Measurements from ENCODE around the gene ARHGAP23.

Gene ARHGAP23

DNA sequence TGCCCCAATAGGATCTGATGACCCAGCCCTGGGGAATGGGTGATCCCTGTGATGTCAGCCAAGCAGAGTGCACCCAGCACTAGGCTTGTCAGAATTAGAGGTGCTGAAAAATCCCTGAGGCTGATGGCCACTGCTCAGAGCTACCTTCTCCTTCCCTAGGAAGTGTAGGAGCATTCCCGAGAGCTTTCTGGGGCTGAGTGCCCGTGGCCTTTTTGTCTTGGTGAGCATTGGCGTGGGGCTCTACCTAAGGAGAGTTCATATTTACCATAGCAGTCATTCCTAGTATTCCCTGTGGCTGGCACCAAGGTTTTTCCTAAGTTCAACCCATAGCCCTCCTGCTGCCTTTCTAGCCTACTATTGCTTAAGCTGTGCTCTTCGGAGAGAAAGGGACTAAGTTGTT is 22.6 kb upstream of the ARHGAP23 start:
- H3K27me3 ChIP-seq (ENCODE audit: control insufficient read depth in 1 of 2, insufficient read depth in 2 of 2, low read length in 2 of 2), result no peaks in the 10 kb centered on the region
- H3K9ac ChIP-seq (ENCODE audit: low read depth in 1 of 2, low read length in 2 of 2), result no peak overlapping the region
- peaks cover 0 to 15% of the 10 kb centered on the region in 2 donors for H3K36me3 ChIP-seq (ENCODE audit: control insufficient read depth in 1 of 2, insufficient read depth in 2 of 2, low read length in 2 of 2)
- no peak overlapping the region for H3K27ac ChIP-seq (ENCODE audit: low read depth, low read length)
- no peaks in the 10 kb centered on the region for H3K9me3 ChIP-seq (ENCODE audit: control insufficient read depth in 1 of 2, low read length in 2 of 2)
- H3K4me3 ChIP-seq (ENCODE audit: low read depth in 1 of 2, low read length in 2 of 2), result no peak overlapping the region
- no peaks in the 10 kb centered on the region for H3K4me1 ChIP-seq (ENCODE audit: control insufficient read depth in 1 of 2, insufficient read depth in 2 of 2, low read length in 2 of 2)

DNA sequence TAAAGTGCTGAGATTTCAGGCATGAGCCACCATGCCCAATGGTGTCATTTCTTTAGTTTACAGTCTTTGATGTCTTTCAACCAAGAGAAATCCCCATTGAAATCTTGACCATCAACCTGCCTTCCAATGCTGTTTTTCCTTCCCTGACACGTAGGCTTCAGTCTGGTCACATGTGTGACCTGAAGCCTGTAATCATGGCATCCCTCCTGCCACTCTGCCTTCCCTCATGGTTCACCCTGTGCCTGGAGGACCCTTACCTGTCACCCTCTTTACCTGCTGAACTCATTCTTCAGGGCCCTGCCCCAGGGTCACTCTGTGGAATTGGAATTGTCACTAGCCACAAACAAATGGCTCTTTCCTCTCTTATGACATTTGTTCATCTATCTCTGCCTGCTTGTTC is 18.1 kb upstream of the ARHGAP23 start:
- Histone ChIP-seq H3K27me3 (ENCODE audit: control insufficient read depth in 1 of 2, insufficient read depth in 2 of 2, low read length in 2 of 2) (no peaks in the 10 kb centered on the region), H3K9ac (ENCODE audit: low read depth in 1 of 2, low read length in 2 of 2) (no peak overlapping the region), H3K36me3 (ENCODE audit: control insufficient read depth in 1 of 2, insufficient read depth in 2 of 2, low read length in 2 of 2) (no peaks in the 10 kb centered on the region), H3K4me3 (ENCODE audit: low read depth in 1 of 2, low read length in 2 of 2) (no peak overlapping the region), H3K27ac (ENCODE audit: low read depth, low read length) (no peak overlapping the region), H3K9me3 (ENCODE audit: control insufficient read depth in 1 of 2, low read length in 2 of 2) (no peaks in the 10 kb centered on the region), H3K4me1 (ENCODE audit: control insufficient read depth in 1 of 2, insufficient read depth in 2 of 2, low read length in 2 of 2) (peaks cover 5 to 8% of the 10 kb centered on the region in 2 donors)

DNA sequence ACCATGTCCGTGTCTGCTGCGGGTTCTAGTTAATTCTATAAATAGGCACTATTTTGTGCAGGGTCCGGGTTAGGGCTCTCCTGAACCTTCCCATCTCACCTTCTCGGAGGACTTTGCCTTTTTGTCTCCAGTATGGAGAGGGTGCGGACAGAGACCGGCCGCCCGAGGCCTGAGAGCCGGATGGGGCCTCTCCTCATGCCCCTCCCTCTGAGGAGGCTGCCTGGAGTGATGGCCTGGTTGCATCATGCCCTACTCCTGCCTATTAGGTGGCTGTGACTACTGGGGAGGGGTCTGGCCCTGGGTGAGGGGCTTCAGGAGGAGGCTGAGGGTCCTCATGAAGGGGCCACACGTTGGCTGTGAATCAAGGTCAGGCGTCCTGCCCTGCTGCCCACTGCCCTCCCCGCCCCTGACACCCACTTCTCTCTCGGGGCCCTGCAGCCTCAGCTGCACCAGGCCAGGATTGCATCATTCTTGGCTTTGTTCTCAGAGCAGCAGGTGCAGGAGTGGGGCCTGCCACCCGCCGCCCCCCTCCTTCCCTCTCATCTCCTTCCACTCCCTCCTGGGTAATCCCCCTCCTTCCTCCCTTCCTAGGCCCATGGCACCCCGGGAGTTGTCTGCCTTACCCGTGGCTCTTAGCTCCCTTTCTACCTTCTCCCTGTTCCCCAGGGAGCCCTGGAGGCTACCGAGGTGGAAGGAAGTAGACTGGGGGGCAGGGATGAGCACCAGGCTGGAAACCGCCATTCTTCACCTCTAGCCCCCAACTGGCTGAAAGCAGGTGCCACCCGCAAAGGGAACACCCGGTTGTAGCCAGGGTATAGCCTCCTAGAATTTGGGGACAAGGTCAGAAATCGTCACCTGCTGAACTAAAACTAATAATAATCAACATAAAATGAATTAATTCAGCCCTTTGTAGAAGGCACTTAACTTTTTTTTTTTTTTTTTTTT is 12.7 kb upstream of the ARHGAP23 start:
- Histone ChIP-seq H3K36me3 (ENCODE audit: control insufficient read depth in 1 of 2, insufficient read depth in 2 of 2, low read length in 2 of 2) (no peaks in the 10 kb centered on the region), H3K27ac (ENCODE audit: low read depth, low read length) (peak overlapping the region; percentile 10), H3K9me3 (ENCODE audit: control insufficient read depth in 1 of 2, low read length in 2 of 2) (no peaks in the 10 kb centered on the region), H3K9ac (ENCODE audit: low read depth in 1 of 2, low read length in 2 of 2) (peak overlapping the region; percentile 9 to 10), H3K4me3 (ENCODE audit: low read depth in 1 of 2, low read length in 2 of 2) (peak overlapping the region in 1 of 2 donors; percentile 46), H3K27me3 (ENCODE audit: control insufficient read depth in 1 of 2, insufficient read depth in 2 of 2, low read length in 2 of 2) (peaks cover 25 to 29% of the 10 kb centered on the region in 2 donors), H3K4me1 (ENCODE audit: control insufficient read depth in 1 of 2, insufficient read depth in 2 of 2, low read length in 2 of 2) (peaks cover 10 to 11% of the 10 kb centered on the region in 2 donors)

DNA sequence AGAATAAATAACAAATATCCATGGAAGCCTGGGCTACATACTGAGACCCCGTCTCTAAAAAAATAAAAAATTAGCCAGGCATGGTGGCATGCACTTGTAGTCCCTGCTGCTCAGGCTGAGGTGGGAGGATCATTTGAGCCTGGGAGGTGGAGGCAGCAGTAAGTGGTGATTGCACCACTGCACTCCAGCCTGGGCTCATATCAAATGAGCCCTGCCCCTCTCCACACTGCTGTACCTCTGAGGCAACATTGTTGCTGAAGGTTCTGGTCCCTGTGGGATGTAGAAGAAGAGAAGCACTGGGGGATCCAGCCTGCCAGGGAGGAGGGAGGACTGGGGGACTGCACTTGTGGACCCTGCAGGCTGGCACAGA is 11.4 kb upstream of the ARHGAP23 start:
- H3K9ac ChIP-seq (ENCODE audit: low read depth in 1 of 2, low read length in 2 of 2), result no peak overlapping the region
- peaks cover 34 to 37% of the 10 kb centered on the region in 2 donors for H3K27me3 ChIP-seq (ENCODE audit: control insufficient read depth in 1 of 2, insufficient read depth in 2 of 2, low read length in 2 of 2)
- no peaks in the 10 kb centered on the region for H3K9me3 ChIP-seq (ENCODE audit: control insufficient read depth in 1 of 2, low read length in 2 of 2)
- peaks cover 16% of the 10 kb centered on the region in 2 donors for H3K4me1 ChIP-seq (ENCODE audit: control insufficient read depth in 1 of 2, insufficient read depth in 2 of 2, low read length in 2 of 2)
- no peak overlapping the region for H3K27ac ChIP-seq (ENCODE audit: low read depth, low read length)
- H3K36me3 ChIP-seq (ENCODE audit: control insufficient read depth in 1 of 2, insufficient read depth in 2 of 2, low read length in 2 of 2), result no peaks in the 10 kb centered on the region
- H3K4me3 ChIP-seq (ENCODE audit: low read depth in 1 of 2, low read length in 2 of 2), result no peak overlapping the region

DNA sequence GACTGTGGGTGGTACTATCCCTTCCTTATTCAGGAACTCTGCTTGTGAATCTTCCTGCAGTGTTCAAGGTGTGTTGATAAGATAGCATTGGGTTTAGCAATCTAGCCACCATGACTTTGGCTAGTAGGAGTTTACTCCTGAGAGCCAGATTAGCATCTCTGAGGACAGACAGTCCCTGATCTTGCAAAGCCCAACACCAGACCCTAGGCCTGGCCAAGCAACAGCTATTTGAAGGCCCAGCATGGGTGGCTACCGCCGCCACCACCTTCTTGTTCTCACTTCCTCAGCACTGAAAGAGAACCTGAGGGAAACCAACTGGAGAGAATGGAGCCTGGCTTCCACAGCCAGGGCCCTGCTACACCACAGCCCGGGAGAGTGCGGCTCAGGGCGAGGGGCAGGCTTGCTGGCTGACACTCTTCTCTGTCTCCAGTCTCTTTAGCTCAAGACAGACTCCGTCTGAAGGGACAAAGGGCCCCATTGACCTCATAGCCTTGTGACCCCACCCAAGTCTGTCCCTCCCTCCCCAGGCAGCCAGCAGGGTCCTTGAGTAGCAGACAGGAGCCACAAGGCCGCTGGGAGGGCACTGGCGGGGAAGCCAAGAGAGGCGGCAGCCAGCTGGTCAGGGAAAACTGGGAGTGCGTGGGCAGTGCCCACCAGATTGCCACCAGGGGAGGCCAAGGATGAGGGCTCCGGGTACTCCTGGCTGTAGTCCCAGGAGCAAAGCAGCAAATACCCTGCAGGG is 10.9 kb upstream of the ARHGAP23 start:
- H3K9ac ChIP-seq (ENCODE audit: low read depth in 1 of 2, low read length in 2 of 2), result no peak overlapping the region
- H3K4me3 ChIP-seq (ENCODE audit: low read depth in 1 of 2, low read length in 2 of 2), result no peak overlapping the region
- H3K36me3 ChIP-seq (ENCODE audit: control insufficient read depth in 1 of 2, insufficient read depth in 2 of 2, low read length in 2 of 2), result no peaks in the 10 kb centered on the region
- no peaks in the 10 kb centered on the region for H3K9me3 ChIP-seq (ENCODE audit: control insufficient read depth in 1 of 2, low read length in 2 of 2)
- no peak overlapping the region for H3K27ac ChIP-seq (ENCODE audit: low read depth, low read length)
- H3K27me3 ChIP-seq (ENCODE audit: control insufficient read depth in 1 of 2, insufficient read depth in 2 of 2, low read length in 2 of 2), result peaks cover 36 to 37% of the 10 kb centered on the region in 2 donors
- H3K4me1 ChIP-seq (ENCODE audit: control insufficient read depth in 1 of 2, insufficient read depth in 2 of 2, low read length in 2 of 2), result peaks cover 16% of the 10 kb centered on the region in 2 donors

DNA sequence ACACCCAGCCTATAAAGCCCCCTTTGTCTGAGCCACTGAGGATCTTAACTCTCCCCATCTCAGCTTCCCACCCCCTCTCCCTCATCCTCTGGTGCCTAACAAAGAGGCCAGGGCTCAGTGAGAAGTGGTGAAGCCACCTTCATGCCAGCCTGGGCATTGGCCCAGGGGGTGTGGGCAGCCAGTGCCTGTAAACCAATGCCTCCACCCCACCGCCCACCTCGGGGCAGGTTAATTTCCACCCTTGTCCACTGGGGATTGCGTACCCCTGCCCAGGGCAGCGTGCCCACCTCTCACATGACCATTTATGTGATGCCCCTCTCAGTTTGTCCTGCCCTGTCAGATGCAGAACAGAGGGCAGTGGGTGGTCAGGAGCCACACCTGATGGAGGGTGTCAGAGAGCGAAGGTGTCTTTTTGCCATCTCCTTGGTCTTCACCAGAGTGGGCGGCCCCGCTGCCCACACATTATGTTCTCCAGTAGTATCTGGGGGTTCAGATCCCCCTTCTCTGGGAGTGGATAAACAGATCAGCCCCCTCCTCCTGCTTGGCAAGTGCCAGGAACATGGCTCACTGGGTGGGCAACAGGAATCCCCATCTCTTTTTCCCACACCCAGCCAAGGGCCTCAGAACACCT is 10.1 kb upstream of the ARHGAP23 start:
- Histone ChIP-seq H3K36me3 (ENCODE audit: control insufficient read depth in 1 of 2, insufficient read depth in 2 of 2, low read length in 2 of 2) (no peaks in the 10 kb centered on the region), H3K9ac (ENCODE audit: low read depth in 1 of 2, low read length in 2 of 2) (no peak overlapping the region), H3K27me3 (ENCODE audit: control insufficient read depth in 1 of 2, insufficient read depth in 2 of 2, low read length in 2 of 2) (peaks cover 36 to 37% of the 10 kb centered on the region in 2 donors), H3K4me3 (ENCODE audit: low read depth in 1 of 2, low read length in 2 of 2) (no peak overlapping the region), H3K27ac (ENCODE audit: low read depth, low read length) (no peak overlapping the region), H3K4me1 (ENCODE audit: control insufficient read depth in 1 of 2, insufficient read depth in 2 of 2, low read length in 2 of 2) (peaks cover 16% of the 10 kb centered on the region in 2 donors), H3K9me3 (ENCODE audit: control insufficient read depth in 1 of 2, low read length in 2 of 2) (no peaks in the 10 kb centered on the region)

DNA sequence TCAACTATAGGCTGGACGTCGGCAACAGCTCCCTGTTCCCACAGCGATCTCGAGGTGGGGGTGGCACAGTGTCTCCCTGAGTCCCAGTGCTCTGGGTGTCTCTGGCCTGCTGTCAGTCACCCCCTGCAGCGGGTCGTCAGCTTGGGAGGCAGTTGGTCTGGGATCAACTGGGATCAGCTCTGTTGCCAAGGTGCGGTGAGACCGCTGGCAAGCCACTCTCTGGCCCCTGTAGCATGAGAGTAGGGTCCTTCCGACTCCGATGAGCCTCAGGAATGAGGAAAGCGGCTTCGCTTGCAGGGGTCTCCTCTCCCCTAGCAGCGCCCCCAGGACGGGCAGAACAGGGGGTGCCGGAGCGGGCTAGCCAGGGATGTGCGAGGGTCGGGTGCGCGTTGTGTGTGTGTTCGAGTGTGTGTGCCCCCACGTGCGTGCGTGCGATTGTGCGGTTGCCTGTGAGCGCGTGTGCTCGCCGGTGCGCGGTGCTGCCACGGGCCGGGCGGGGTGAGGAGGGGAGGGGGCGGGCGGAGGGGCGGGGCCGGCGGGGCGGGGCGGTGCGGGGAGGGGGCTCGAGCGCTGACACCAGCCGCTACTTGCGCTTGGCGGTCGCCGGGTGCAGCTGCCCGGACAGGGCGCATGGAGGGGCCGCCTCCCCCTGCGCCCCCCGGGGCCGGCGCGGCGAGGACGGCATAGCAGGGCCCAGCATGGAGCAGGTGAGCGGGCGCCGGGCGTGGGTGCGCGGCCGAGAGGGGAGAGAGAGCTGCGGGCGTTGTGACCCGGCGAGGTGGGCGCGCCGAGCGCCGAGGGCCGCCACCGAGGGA is 9.4 kb upstream of the ARHGAP23 start:
- H3K4me3 ChIP-seq (ENCODE audit: low read depth in 1 of 2, low read length in 2 of 2), result no peak overlapping the region
- no peak overlapping the region for H3K27ac ChIP-seq (ENCODE audit: low read depth, low read length)
- peaks cover 16% of the 10 kb centered on the region in 2 donors for H3K4me1 ChIP-seq (ENCODE audit: control insufficient read depth in 1 of 2, insufficient read depth in 2 of 2, low read length in 2 of 2)
- H3K27me3 ChIP-seq (ENCODE audit: control insufficient read depth in 1 of 2, insufficient read depth in 2 of 2, low read length in 2 of 2), result peaks cover 36 to 37% of the 10 kb centered on the region in 2 donors
- no peaks in the 10 kb centered on the region for H3K9me3 ChIP-seq (ENCODE audit: control insufficient read depth in 1 of 2, low read length in 2 of 2)
- H3K9ac ChIP-seq (ENCODE audit: low read depth in 1 of 2, low read length in 2 of 2), result no peak overlapping the region
- no peaks in the 10 kb centered on the region for H3K36me3 ChIP-seq (ENCODE audit: control insufficient read depth in 1 of 2, insufficient read depth in 2 of 2, low read length in 2 of 2)

DNA sequence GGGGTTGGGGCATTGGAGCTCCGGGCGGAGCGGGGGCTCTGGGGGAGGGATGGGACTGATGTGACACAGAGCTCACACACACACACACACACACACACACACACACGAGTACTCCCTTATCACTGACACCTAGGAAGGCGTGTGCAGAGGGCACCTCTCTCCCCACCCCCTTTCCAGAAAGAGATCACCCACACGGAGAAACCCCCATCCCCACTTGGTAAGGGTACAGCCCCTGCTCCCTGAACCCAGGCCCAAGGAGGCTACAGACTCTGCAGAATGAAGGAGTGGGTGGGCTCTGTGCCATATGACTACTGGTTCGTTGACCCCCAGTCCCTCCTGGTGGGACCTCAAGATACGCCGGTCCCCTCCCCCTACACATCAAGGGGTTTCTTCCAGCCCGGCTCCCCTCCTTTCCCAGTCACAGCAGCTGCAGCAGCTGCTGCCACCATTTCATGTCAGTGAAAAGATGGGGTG is 8.7 kb upstream of the ARHGAP23 start:
- no peaks in the 10 kb centered on the region for H3K36me3 ChIP-seq (ENCODE audit: control insufficient read depth in 1 of 2, insufficient read depth in 2 of 2, low read length in 2 of 2)
- H3K9me3 ChIP-seq (ENCODE audit: control insufficient read depth in 1 of 2, low read length in 2 of 2), result no peaks in the 10 kb centered on the region
- H3K9ac ChIP-seq (ENCODE audit: low read depth in 1 of 2, low read length in 2 of 2), result no peak overlapping the region
- peaks cover 15 to 16% of the 10 kb centered on the region in 2 donors for H3K4me1 ChIP-seq (ENCODE audit: control insufficient read depth in 1 of 2, insufficient read depth in 2 of 2, low read length in 2 of 2)
- H3K27me3 ChIP-seq (ENCODE audit: control insufficient read depth in 1 of 2, insufficient read depth in 2 of 2, low read length in 2 of 2), result peaks cover 36 to 37% of the 10 kb centered on the region in 2 donors
- no peak overlapping the region for H3K27ac ChIP-seq (ENCODE audit: low read depth, low read length)
- H3K4me3 ChIP-seq (ENCODE audit: low read depth in 1 of 2, low read length in 2 of 2), result no peak overlapping the region

DNA sequence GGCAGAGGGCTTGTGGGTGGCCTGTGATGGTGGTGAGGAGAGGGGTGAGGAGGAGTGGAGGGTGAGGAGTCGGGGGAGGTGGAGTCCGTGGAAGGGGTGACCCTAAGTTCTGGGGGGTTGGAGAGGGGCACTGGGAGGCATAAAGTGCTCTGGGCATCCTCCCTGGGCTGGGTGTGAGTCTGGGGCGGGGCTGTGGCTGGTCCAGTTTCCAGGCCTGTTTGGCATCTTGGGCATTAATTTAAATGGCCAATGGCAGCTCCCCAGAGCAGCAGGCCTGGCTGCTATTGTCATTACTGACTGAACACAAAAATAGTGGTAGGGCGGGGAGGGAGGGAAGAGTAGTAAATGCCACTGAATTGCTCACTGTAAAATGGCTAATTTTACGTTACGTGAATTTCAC is 7.7 kb upstream of the ARHGAP23 start:
- Histone ChIP-seq H3K27me3 (ENCODE audit: control insufficient read depth in 1 of 2, insufficient read depth in 2 of 2, low read length in 2 of 2) (peaks cover 36 to 37% of the 10 kb centered on the region in 2 donors), H3K27ac (ENCODE audit: low read depth, low read length) (no peak overlapping the region), H3K4me3 (ENCODE audit: low read depth in 1 of 2, low read length in 2 of 2) (no peak overlapping the region), H3K36me3 (ENCODE audit: control insufficient read depth in 1 of 2, insufficient read depth in 2 of 2, low read length in 2 of 2) (no peaks in the 10 kb centered on the region), H3K9me3 (ENCODE audit: control insufficient read depth in 1 of 2, low read length in 2 of 2) (no peaks in the 10 kb centered on the region), H3K4me1 (ENCODE audit: control insufficient read depth in 1 of 2, insufficient read depth in 2 of 2, low read length in 2 of 2) (peaks cover 6 to 9% of the 10 kb centered on the region in 2 donors), H3K9ac (ENCODE audit: low read depth in 1 of 2, low read length in 2 of 2) (no peak overlapping the region)
